ENCODE results near the gene MYB.

- TF ChIP-seq ZNF317 (CRISPR knock-in tag; IDR thresholded peaks at IDR 0.05; ENCODE audit: borderline replicate concordance, low read depth): no peak
- TF ChIP-seq CTCF (IDR thresholded peaks at IDR 0.05): no peak
- TF ChIP-seq ZNF396 (CRISPR knock-in tag; IDR thresholded peaks at IDR 0.05; ENCODE audit: borderline replicate concordance): no peak
- TF ChIP-seq CREB1 (CRISPR knock-in tag; IDR thresholded peaks at IDR 0.05): no peak
- TF ChIP-seq NR3C1 (CRISPR knock-in tag; conservative IDR thresholded peaks at IDR 0.05; ENCODE audit: low read depth): no peak
- no peak for TF ChIP-seq ZNF416 (CRISPR knock-in tag; IDR thresholded peaks at IDR 0.05)
- no peak for TF ChIP-seq ZNF138 (CRISPR knock-in tag; conservative IDR thresholded peaks at IDR 0.05)
- TF ChIP-seq, protein P1, sequence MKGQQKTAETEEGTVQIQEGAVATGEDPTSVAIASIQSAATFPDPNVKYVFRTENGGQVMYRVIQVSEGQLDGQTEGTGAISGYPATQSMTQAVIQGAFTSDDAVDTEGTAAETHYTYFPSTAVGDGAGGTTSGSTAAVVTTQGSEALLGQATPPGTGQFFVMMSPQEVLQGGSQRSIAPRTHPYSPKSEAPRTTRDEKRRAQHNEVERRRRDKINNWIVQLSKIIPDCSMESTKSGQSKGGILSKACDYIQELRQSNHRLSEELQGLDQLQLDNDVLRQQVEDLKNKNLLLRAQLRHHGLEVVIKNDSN (CRISPR knock-in tag; IDR thresholded peaks at IDR 0.05): no peak
- TF ChIP-seq, protein P2, sequence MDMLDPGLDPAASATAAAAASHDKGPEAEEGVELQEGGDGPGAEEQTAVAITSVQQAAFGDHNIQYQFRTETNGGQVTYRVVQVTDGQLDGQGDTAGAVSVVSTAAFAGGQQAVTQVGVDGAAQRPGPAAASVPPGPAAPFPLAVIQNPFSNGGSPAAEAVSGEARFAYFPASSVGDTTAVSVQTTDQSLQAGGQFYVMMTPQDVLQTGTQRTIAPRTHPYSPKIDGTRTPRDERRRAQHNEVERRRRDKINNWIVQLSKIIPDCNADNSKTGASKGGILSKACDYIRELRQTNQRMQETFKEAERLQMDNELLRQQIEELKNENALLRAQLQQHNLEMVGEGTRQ (CRISPR knock-in tag; IDR thresholded peaks at IDR 0.05): no peak
- TF ChIP-seq, protein P3, sequence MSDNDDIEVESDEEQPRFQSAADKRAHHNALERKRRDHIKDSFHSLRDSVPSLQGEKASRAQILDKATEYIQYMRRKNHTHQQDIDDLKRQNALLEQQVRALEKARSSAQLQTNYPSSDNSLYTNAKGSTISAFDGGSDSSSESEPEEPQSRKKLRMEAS (CRISPR knock-in tag; IDR thresholded peaks at IDR 0.05): no peak
- TF ChIP-seq, protein P4, sequence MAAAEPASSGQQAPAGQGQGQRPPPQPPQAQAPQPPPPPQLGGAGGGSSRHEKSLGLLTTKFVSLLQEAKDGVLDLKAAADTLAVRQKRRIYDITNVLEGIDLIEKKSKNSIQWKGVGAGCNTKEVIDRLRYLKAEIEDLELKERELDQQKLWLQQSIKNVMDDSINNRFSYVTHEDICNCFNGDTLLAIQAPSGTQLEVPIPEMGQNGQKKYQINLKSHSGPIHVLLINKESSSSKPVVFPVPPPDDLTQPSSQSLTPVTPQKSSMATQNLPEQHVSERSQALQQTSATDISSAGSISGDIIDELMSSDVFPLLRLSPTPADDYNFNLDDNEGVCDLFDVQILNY (CRISPR knock-in tag; IDR thresholded peaks at IDR 0.05): no peak
Measured at GRCh38 chr6:135179372-135179771, 1.7 kb upstream of the MYB start.

Data from WTC11 (cell line).